ENCODE data around the gene SYNE1.

GRCh38 chr6:152573762-152574161, 63.4 kb downstream of the SYNE1 start:
- no peak for TF ChIP-seq CTCF (IDR thresholded peaks at IDR 0.05; ENCODE audit: poor library complexity)
- no peak for TF ChIP-seq EZH2 (IDR thresholded peaks at IDR 0.05; ENCODE audit: borderline replicate concordance)
- TF ChIP-seq EZH2phosphoT487 (IDR thresholded peaks at IDR 0.05; ENCODE audit: low read depth, severe bottlenecking, unreplicated experiment), result no peak
